K562 (cell line): ENCODE measurements around the gene PLEKHA5. TPM values are rescaled to one million over a fixed set of nuclear protein-coding genes. Genes with fewer than 3 reads are reported as not detected.

Experiments
- ATAC-seq: fragments of 200-7000 bp; cut with Tn5 transposase; 3 replicates; pipeline ENCODE4 v1.9.1; 2020; ENCODE audit warnings: moderate library complexity
- BruUV-seq: library from RNA; stranded (reverse); fragments of 400-500 nt; replicated peaks from 2 replicates; lab custom pipeline; 2021; lab: Mats Ljungman, UMichigan
- CTCF ChIA-PET: fragments of 300-600 bp; formaldehyde crosslinking; extraction: SDS; loops from one replicate; lab custom pipeline; 2021; ENCODE audit warnings: low intra/inter-chr PET ratio; lab: Yijun Ruan, JAX
- POLR2A ChIA-PET: fragments of 300-600, 350-650 bp; sonication (Branson Sonifier 250); formaldehyde crosslinking; extraction: SDS; loops from one replicate; lab custom pipeline; 2021; ENCODE audit warnings: antibody characterized with exemption, inconsistent platforms; lab: Yijun Ruan, JAX
- DNase-seq, 4 experiments: peaks; one replicate each; pipeline versions ENCODE4 v3.0.0 to v3.0.0-alpha.2; 2011 to 2018; ENCODE audit warnings: low spot score in 3 of 4, mixed read lengths in 3 of 4; ENCODE audit errors: extremely low read depth in 1 of 4
- FAIRE-seq: peaks from 2 replicates; lab custom pipeline; 2011; peaks lifted over from hg19 to GRCh38; lab: Jason Lieb, UNC
- H2AFZ ChIP-seq: 2 replicates; pipeline ENCODE4 v1.6.0; 2011; ENCODE audit warnings: low read depth, low read length, control low read depth, inconsistent platforms
- H3K27ac ChIP-seq: fragments of 200-600 bp; 3 replicates; pipeline ENCODE4 v1.8.0; 2011; ENCODE audit warnings: low read depth, mild to moderate bottlenecking, control low read depth, inconsistent platforms, low read length, moderate library complexity, mixed read lengths; ENCODE audit errors: extremely low read depth
- H3K27me3 ChIP-seq, 2 experiments: fragments of 300-600 bp in 1 of 2; 2 replicates in 1 of 2; 3 replicates in 1 of 2; pipeline versions ENCODE4 v1.6.0 to v1.8.0; 2011; ENCODE audit warnings: inconsistent platforms in 2 of 2, low read length in 2 of 2, mild to moderate bottlenecking in 1 of 2, mixed read lengths in 1 of 2, moderate library complexity in 1 of 2; ENCODE audit not compliant: control insufficient read depth in 2 of 2, insufficient read depth in 2 of 2
- H3K36me3 ChIP-seq: fragments of 300-600 bp; 3 replicates; pipeline ENCODE4 v1.8.0; 2011; ENCODE audit warnings: mild to moderate bottlenecking, low read length, inconsistent platforms; ENCODE audit not compliant: control insufficient read depth, insufficient read depth
- H3K4me1 ChIP-seq, 2 experiments: fragments of 200-600 bp in 1 of 2; replicated peaks in 1 of 2; 2 replicates in 1 of 2; 3 replicates in 1 of 2; pipeline versions ENCODE4 v1.5.1 to v1.8.0; 2011; ENCODE audit warnings: inconsistent platforms in 2 of 2, low read length in 2 of 2, mild to moderate bottlenecking in 1 of 2, mixed read lengths in 1 of 2, moderate library complexity in 1 of 2; ENCODE audit not compliant: control insufficient read depth in 2 of 2, insufficient read depth in 2 of 2
- H3K4me2 ChIP-seq: 2 replicates; pipeline ENCODE4 v1.6.1; 2011; ENCODE audit warnings: low read length, control low read depth, inconsistent platforms, mixed read lengths; ENCODE audit not compliant: insufficient read depth
- H3K4me3 ChIP-seq: fragments of 200-600 bp; sonication (generic), shearing (Covaris generic); 2 replicates; pipeline ENCODE4 v1.5.1; 2016; ENCODE audit warnings: control low read depth, inconsistent platforms
- H3K79me2 ChIP-seq: fragments of 200-600 bp; 3 replicates; pipeline ENCODE4 v1.8.0; 2011; ENCODE audit warnings: low read length, inconsistent platforms; ENCODE audit not compliant: control insufficient read depth, insufficient read depth
- H3K9ac ChIP-seq, 2 experiments: 2 replicates each; pipeline versions ENCODE4 v1.6.0 to v1.6.1; 2011; ENCODE audit warnings: low read depth in 2 of 2, low read length in 2 of 2, control low read depth in 1 of 2, inconsistent platforms in 1 of 2, mild to moderate bottlenecking in 1 of 2, mixed read lengths in 1 of 2; ENCODE audit not compliant: insufficient read depth in 1 of 2
- H3K9me1 ChIP-seq: one replicate; pipeline ENCODE4 v1.6.0; 2011; ENCODE audit warnings: inconsistent platforms, mild to moderate bottlenecking, low read length, moderate library complexity; ENCODE audit not compliant: control insufficient read depth, insufficient read depth
- H3K9me3 ChIP-seq: replicated peaks from 2 replicates; pipeline ENCODE4 v1.5.1; 2011; ENCODE audit warnings: low read depth, low read length, inconsistent platforms; ENCODE audit not compliant: control insufficient read depth, insufficient read depth
- H4K20me1 ChIP-seq: replicated peaks from 2 replicates; pipeline ENCODE4 v1.6.1; 2011; ENCODE audit warnings: low read length, inconsistent platforms, mixed read lengths; ENCODE audit not compliant: control insufficient read depth, insufficient read depth
- CUX1 ChIP-seq: fragments of 200-800 bp; sonication (Bioruptor generic); IDR thresholded peaks from 2 replicates; pipeline ENCODE4 v1.6.1; 2016; ENCODE audit warnings: missing genetic modification characterization, missing compliant biosample characterization
- HDAC6 ChIP-seq: IDR thresholded peaks from 2 replicates; pipeline ENCODE4 v1.6.1; 2012; ENCODE audit warnings: low read depth, mild to moderate bottlenecking, control low read depth, inconsistent platforms, low read length, moderate library complexity
- MXI1 ChIP-seq: IDR thresholded peaks from 2 replicates; pipeline ENCODE4 v1.6.1; 2011; ENCODE audit warnings: low read depth, mild to moderate bottlenecking, improper control_type of control experiment, low read length
- POLR2G ChIP-seq: fragments of 200-400 bp; formaldehyde crosslinking; IDR thresholded peaks from 2 replicates; pipeline ENCODE4 v1.6.1; 2017; ENCODE audit warnings: low read depth, mild to moderate bottlenecking, antibody characterized with exemption, low read length, moderate library complexity
- TAL1 ChIP-seq: fragments of 450-650 bp; IDR thresholded peaks from 2 replicates; pipeline ENCODE4 v1.6.1; 2016; ENCODE audit warnings: mild to moderate bottlenecking
- ZEB2 ChIP-seq: fragments of 450-650 bp; IDR thresholded peaks from 2 replicates; pipeline ENCODE4 v1.6.1; 2016
- WGBS: fragments of 100-300 bp; shearing (Covaris generic); methylation state at CpG from one replicate; pipeline ENCODE4 v1.1.6; 2016; ENCODE audit warnings: low coverage, mixed read lengths; ENCODE audit not compliant: insufficient coverage; ENCODE audit errors: missing lambda C conversion rate; 5-methylcytosine and 5-hydroxymethylcytosine counted together
- in situ Hi-C: fragments of 300-500 bp; cut with MboI; formaldehyde crosslinking; loops from 4 replicates; pipeline ENCODE4 v1.15.0; 2018; ENCODE audit warnings: inconsistent platforms, mixed read lengths
- intact Hi-C: fragments of 100-400 bp; cut with micrococcal nuclease; formaldehyde crosslinking; loops from 2 replicates; pipeline ENCODE4 v1.14.2; 2022
- polyA plus RNA-seq, 8 experiments: library from polyadenylated mRNA; depleted of rRNA in 4 of 8; stranded (reverse) in 5 of 8; unstranded in 3 of 8; fragments of >200 nt; fragmentation: Nextera tagmentation in 2 of 8; fragmentation: Illumina TruSeq in 1 of 8; extraction: Ambion mirVana in 2 of 8; extraction: Trizol in 1 of 8; gene quantifications; 2 replicates each; pipeline versions ENCODE4 v1.2.1 to v1.2.3, GENCODE V29; 2011 to 2014; ENCODE audit warnings: inconsistent platforms in 1 of 8, missing spikeins in 1 of 8
- total RNA-seq, 7 experiments: library from RNA; depleted of rRNA in 6 of 7; stranded (reverse); fragments of >200 nt in 6 of 7; fragmentation: Illumina TruSeq in 2 of 7; extraction: Trizol in 2 of 7; gene quantifications; 2 replicates each; pipeline versions ENCODE4 v1.2.1 to v1.2.3, GENCODE V29; 2011 to 2021; ENCODE audit warnings: low replicate concordance in 1 of 7
- TF ChIP-seq, protein P1 (sequence below): sonication (generic); formaldehyde crosslinking; IDR thresholded peaks from 2 replicates; pipeline ENCODE4 v1.8.1; 2023; ENCODE audit warnings: mild to moderate bottlenecking, missing genetic modification reagents

Gene PLEKHA5
- total and polyA plus RNA-seq, 9 of the 15 experiments (the other 6 are each of a cell fraction or from before 2014, with no cell fraction given), result 7.2 to 26.2 (median 17.4) TPM

DNA sequence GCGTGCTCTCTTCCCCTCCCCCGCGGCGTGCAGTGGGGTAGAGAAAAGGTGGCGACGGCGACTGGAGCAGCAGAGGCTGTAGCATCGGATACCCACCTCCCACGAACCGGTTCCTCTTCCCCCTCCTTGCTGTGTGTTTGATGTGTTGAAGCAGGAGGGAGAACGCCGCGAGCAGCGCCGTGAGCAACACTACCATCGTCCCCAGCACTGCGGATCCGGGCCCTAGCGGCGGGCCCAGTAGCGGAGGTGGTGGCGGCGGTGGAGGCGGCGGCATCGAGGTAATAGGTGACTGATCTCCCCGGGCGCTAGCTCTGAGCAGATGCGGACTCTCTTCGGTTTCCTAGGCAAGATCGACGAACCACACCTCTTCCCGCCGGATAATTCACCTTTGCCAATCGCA is 176.8 kb downstream of the PLEKHA5 start:
- 100% methylated on average over 9 of the region's 35 CpGs for WGBS
- TF ChIP-seq TAL1, result no peak
- TF ChIP-seq CUX1 (CRISPR knock-in tag), result no peak
- TF ChIP-seq, protein P1, sequence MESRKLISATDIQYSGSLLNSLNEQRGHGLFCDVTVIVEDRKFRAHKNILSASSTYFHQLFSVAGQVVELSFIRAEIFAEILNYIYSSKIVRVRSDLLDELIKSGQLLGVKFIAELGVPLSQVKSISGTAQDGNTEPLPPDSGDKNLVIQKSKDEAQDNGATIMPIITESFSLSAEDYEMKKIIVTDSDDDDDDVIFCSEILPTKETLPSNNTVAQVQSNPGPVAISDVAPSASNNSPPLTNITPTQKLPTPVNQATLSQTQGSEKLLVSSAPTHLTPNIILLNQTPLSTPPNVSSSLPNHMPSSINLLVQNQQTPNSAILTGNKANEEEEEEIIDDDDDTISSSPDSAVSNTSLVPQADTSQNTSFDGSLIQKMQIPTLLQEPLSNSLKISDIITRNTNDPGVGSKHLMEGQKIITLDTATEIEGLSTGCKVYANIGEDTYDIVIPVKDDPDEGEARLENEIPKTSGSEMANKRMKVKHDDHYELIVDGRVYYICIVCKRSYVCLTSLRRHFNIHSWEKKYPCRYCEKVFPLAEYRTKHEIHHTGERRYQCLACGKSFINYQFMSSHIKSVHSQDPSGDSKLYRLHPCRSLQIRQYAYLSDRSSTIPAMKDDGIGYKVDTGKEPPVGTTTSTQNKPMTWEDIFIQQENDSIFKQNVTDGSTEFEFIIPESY (CRISPR knock-in tag), result 0 out of 2 replicates have a peak, but pooled peaks have one; percentile 27
- peak; percentile 27; the same call in 1 of the 2 replicates for TF ChIP-seq POLR2G
- TF ChIP-seq ZEB2, result no peak
- no peak for TF ChIP-seq MXI1
- no peak for TF ChIP-seq HDAC6
- Histone ChIP-seq H3K79me2 (no peaks in the 10 kb centered on the region), H3K9me1 (no peaks in the 10 kb centered on the region), H4K20me1 (no peaks in the 10 kb centered on the region), H3K4me3 (no peak overlapping the region), H2AFZ (no peak overlapping the region), H3K9me3 (no peaks in the 10 kb centered on the region), H3K4me1 (no peaks in the 10 kb centered on the region), H3K27me3 (no peaks in the 10 kb centered on the region), H3K4me2 (no peak overlapping the region), H3K36me3 (0 out of 3 replicates have a peak, but pooled peaks cover 2% of the 10 kb centered on the region), H3K9ac (no peak overlapping the region), H3K27ac (no peak overlapping the region)
- BruUV-seq, result no TSS peak
- intact Hi-C loops, result no loop called here
- in situ Hi-C loops, result no loop called here
- ATAC-seq (no peak), DNase-seq (no peak), FAIRE-seq (no peak)
- ChIA-PET POLR2A (no interaction called here), CTCF (no interaction called here)
